GM12865 (cell line): ENCODE results near the gene CCDC136.

Experiments
- DNase-seq: peaks from one replicate; pipeline ENCODE4 v3.0.0; 2010; ENCODE audit warnings: low read depth
- H3K4me3 ChIP-seq: 2 replicates; pipeline ENCODE4 v1.5.1; 2011; ENCODE audit warnings: mild to moderate bottlenecking, low read depth, low read length, control low read depth
- TF ChIP-seq, protein P1 (sequence below): IDR thresholded peaks from 2 replicates; pipeline ENCODE4 v1.5.1; 2011; ENCODE audit warnings: low read length, control low read depth, low read depth, inconsistent platforms; ENCODE audit not compliant: insufficient read depth; ENCODE audit errors: missing control alignments

Gene CCDC136

DNA sequence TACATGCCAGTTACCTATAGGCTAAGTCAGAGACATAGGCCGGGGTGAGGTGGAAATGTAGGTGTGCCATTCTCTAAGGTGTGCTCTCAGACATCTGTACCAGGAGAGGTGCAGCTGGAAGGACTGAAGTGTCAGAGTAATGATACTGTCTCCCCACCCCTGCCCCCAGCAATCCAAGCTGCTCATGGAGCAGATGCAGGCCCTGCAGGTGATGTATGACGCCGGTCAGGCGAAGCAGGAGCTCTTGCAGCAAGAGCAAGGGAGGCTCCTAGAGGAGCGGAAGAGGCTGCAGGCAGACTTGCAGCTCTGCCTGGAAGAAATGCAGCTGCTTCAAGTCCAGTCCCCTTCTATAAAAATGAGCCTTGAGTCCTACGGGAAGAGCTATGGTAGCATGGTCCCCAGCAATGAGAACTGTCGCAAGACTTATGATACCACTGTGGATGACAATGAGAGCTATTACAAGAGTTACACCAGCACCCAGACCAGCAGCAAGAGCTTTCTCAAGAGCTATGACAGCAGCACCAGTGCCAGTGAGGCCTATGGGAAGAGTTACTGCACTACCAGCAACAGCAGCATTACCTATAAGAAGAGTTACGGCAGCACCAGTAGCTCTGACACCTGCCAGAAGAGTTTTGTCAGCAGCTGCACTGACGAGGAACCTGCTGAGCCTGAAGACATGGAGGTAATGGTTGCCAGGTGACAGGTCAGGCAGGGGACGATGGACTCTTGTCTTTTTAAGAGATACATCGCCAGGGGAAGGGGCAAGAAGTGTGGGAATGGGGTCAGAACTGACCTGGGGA is 20.1 kb downstream of the CCDC136 start:
- no peak for DNase-seq

GRCh38 chr7:128812514-128813168 is 20.9 kb downstream of the CCDC136 start:
- DNase-seq: no peak
- TF ChIP-seq, protein P1, sequence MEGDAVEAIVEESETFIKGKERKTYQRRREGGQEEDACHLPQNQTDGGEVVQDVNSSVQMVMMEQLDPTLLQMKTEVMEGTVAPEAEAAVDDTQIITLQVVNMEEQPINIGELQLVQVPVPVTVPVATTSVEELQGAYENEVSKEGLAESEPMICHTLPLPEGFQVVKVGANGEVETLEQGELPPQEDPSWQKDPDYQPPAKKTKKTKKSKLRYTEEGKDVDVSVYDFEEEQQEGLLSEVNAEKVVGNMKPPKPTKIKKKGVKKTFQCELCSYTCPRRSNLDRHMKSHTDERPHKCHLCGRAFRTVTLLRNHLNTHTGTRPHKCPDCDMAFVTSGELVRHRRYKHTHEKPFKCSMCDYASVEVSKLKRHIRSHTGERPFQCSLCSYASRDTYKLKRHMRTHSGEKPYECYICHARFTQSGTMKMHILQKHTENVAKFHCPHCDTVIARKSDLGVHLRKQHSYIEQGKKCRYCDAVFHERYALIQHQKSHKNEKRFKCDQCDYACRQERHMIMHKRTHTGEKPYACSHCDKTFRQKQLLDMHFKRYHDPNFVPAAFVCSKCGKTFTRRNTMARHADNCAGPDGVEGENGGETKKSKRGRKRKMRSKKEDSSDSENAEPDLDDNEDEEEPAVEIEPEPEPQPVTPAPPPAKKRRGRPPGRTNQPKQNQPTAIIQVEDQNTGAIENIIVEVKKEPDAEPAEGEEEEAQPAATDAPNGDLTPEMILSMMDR: no peak

More for the DNA sequence above, 20.1 kb downstream of the CCDC136 start:
- H3K4me3 ChIP-seq: no peak overlapping the region
- TF ChIP-seq, protein P1: no peak

DNA sequence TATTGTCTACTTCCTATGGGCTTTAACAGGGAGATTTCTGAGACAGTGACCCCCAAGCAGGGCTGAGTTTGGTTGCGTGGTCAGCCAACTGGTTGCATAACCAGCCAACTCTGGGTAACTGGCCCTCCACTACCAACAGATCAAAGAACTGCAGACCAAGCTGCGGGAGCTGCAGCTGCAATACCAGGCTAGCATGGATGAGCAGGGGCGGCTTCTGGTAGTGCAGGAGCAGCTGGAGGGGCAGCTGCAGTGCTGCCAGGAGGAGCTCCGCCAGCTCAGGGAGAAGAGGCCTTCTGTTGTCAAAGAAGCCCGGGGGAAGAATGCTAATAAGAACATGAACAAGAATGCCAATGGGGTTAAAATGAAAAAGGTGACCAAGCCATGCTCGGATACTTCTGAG is 22.7 kb downstream of the CCDC136 start:
- TF ChIP-seq, protein P1: no peak
- H3K4me3 ChIP-seq: no peak overlapping the region
- no peak for DNase-seq

More at GRCh38 chr7:128812514-128813168, 20.9 kb downstream of the CCDC136 start:
- H3K4me3 ChIP-seq: no peak overlapping the region

DNA sequence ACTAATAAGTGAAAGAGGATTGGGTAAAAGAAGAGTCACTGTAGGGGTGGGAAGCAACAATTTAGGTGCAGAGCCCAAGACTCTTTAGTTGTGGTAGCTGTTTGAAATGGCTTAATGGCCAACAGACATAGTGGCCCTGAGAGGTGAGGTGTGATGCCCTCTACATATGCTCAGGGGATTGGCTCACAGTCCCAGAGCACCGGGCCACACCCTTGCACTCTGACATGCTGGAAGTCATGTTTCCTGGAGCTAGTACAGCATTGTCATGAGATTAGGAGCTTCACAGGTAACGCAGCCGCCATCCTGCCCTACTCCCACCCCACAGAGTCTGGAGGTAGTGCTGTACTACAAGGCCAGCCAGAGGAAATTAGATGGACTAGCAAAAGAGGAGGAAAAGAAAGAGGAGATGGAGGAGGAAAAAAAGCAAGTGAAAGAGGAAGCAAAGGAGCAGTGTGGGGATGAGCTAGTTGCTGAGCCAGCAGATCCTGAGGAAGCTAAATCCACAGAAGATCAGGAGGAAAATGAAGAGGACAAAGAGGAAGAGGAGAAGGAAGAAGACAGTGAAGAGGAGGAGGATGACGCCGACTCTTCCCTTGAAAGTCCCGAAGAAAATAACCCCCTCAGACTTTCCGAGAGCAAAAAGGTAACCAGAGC is 23.6 kb downstream of the CCDC136 start:
- DNase-seq: no peak
- no peak overlapping the region for H3K4me3 ChIP-seq
- TF ChIP-seq, protein P1: no peak

DNA sequence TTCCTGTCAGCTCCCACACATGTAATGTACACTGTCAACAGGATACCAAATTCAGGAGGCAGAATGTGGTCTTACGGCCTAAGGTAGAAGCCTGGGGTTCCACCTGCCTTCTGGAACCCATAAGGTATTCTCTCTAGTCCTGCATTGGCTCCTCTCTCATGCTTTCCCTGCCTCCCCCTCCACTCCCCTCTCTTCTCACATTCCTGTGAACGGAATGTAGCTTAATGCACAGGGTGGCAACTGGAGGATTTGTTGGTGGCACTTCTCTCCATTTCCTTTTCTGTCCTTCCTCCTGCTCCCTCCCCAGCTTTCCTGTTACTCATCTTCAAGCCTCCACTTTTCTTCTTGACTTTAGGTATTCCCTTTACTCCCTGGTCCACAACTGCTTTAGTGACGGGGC is 26.9 kb downstream of the CCDC136 start:
- no peak for DNase-seq
- TF ChIP-seq, protein P1: no peak
- no peak overlapping the region for H3K4me3 ChIP-seq

DNA sequence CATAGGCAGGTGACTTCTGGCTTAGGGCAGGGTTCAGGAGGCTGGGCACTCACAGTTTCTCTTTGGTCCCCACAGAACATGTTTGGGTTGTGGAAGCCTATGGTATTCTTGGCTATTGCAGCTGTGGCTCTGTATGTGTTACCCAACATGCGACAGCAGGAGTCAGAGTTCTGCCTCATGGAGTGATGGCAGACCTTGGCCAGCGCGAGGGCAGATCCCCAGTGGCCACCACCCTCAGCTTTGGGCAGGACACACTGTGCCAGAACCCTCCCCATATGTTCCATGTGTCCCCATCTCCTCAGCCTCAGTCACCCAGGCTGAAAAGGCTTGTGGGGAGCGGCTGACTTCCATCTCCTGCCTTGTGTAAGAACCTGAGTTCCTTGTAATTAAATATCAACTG is 30.0 kb downstream of the CCDC136 start:
- no peak for DNase-seq
- TF ChIP-seq, protein P1: no peak
- H3K4me3 ChIP-seq: no peak overlapping the region
